LHCN-M2 (cell line): ENCODE results near the gene PNPLA1. TPM values are rescaled to one million over a fixed set of nuclear protein-coding genes. Genes with fewer than 3 reads are reported as not detected.

Source experiments
- total RNA-seq: library from RNA; depleted of rRNA; stranded (reverse); fragments of >200 nt; gene quantifications from 2 replicates; pipeline ENCODE4 v1.2.3, GENCODE V29; 2014; rRNA removed

PNPLA1 gene
- total RNA-seq, 1 experiment from 2014 or later, result not detected

Other genes with a start within 250 kb of the PNPLA1 start
- gene SLC26A8, start 245.4 kb upstream of the PNPLA1 start, total RNA-seq, result not detected in 2 replicates
- 46.9 and 53.5 TPM in 2 replicates for gene MAPK14, start 242.3 kb upstream of the PNPLA1 start, total RNA-seq
- 0.63 and 1.0 TPM in 2 replicates for gene MAPK13, start 139.5 kb upstream of the PNPLA1 start, total RNA-seq
- gene BRPF3, start 73.3 kb upstream of the PNPLA1 start, total RNA-seq, result 8.2 and 12.7 TPM in 2 replicates
- not detected in 2 replicates for gene BNIP5, start 66.8 kb downstream of the PNPLA1 start, total RNA-seq
- gene ETV7, start 117.6 kb downstream of the PNPLA1 start, total RNA-seq, result 0.17 TPM in 1 of 2 replicates, not detected in the other
- gene PXT1, start 172.8 kb downstream of the PNPLA1 start, total RNA-seq, result 0.06 TPM in 1 of 2 replicates, not detected in the other
- gene KCTD20, start 172.9 kb downstream of the PNPLA1 start, total RNA-seq, result 46.1 and 47.5 TPM in 2 replicates